Endothelial cell (in vitro differentiated cells): ENCODE measurements around the gene TMEM239. TPM values are rescaled to one million over a fixed set of nuclear protein-coding genes. Genes with fewer than 3 reads are reported as not detected.

Experiments used
- DNase-seq: peaks from one replicate; pipeline ENCODE4 v3.0.0; 2021; ENCODE audit warnings: low spot score
- H3K27ac Mint-ChIP-seq: one replicate; pipeline ENCODE4 v1.8.0; 2021; ENCODE audit warnings: mixed read lengths, inconsistent platforms; ENCODE audit not compliant: unreplicated experiment
- H3K27me3 Mint-ChIP-seq: one replicate; pipeline ENCODE4 v1.8.0; 2021; ENCODE audit warnings: mild to moderate bottlenecking, moderate library complexity, mixed read lengths, inconsistent platforms; ENCODE audit not compliant: unreplicated experiment
- H3K36me3 Mint-ChIP-seq: one replicate; pipeline ENCODE4 v1.8.0; 2021; ENCODE audit warnings: mild to moderate bottlenecking, low read depth, mixed read lengths, inconsistent platforms; ENCODE audit not compliant: unreplicated experiment
- H3K4me1 Mint-ChIP-seq: one replicate; pipeline ENCODE4 v1.8.0; 2021; ENCODE audit warnings: mild to moderate bottlenecking, mixed read lengths, inconsistent platforms; ENCODE audit not compliant: unreplicated experiment
- H3K4me3 Mint-ChIP-seq: one replicate; pipeline ENCODE4 v1.8.0; 2021; ENCODE audit warnings: mild to moderate bottlenecking, mixed read lengths, inconsistent platforms; ENCODE audit not compliant: unreplicated experiment
- H3K9me3 Mint-ChIP-seq: one replicate; pipeline ENCODE4 v1.8.0; 2021; ENCODE audit warnings: mixed read lengths, inconsistent platforms; ENCODE audit not compliant: unreplicated experiment
- total RNA-seq: library from RNA; stranded (reverse); fragmentation: NEBNext Ultra II Directional; extraction: Animal tissue kit (Norgen Biotek cat#: 25700); gene quantifications from one replicate; pipeline ENCODE4 v1.2.1, GENCODE V29; 2021; ENCODE audit not compliant: unreplicated experiment
- TF ChIP-seq, protein P1 (sequence below): fragments of 200-600 bp; sonication (generic); IDR thresholded peaks from one replicate; pipeline ENCODE4 v1.5.0; 2021; ENCODE audit warnings: antibody characterized with exemption; ENCODE audit not compliant: unreplicated experiment

TMEM239 gene
- total RNA-seq, 1 donor from 2014 or later: not detected

DNA sequence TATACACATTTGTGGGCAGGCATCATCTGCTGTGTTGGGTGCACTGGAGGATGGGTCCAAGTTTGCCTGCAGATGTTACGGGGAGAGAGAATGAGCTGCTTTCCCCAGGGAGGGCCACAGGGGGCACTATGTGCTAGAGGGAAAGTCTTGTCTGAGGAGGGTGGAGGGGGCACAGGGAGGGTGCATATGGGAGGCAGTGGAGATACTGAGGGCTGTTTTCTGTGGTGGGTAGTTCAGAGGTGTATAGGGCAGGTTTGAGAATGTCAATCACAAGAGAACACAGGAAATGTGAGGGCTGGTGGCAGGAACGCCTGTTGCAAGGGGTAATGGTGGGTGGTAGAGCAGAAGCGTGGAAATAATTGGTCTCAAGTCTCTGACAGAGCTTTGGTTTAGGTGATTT is 49.5 kb downstream of the TMEM239 start:
- H3K27ac Mint-ChIP-seq: peak overlapping the region; percentile 12
- H3K4me3 Mint-ChIP-seq: peak overlapping the region; percentile 9
- peaks cover 7% of the 10 kb centered on the region for H3K4me1 Mint-ChIP-seq
- TF ChIP-seq, protein P1, sequence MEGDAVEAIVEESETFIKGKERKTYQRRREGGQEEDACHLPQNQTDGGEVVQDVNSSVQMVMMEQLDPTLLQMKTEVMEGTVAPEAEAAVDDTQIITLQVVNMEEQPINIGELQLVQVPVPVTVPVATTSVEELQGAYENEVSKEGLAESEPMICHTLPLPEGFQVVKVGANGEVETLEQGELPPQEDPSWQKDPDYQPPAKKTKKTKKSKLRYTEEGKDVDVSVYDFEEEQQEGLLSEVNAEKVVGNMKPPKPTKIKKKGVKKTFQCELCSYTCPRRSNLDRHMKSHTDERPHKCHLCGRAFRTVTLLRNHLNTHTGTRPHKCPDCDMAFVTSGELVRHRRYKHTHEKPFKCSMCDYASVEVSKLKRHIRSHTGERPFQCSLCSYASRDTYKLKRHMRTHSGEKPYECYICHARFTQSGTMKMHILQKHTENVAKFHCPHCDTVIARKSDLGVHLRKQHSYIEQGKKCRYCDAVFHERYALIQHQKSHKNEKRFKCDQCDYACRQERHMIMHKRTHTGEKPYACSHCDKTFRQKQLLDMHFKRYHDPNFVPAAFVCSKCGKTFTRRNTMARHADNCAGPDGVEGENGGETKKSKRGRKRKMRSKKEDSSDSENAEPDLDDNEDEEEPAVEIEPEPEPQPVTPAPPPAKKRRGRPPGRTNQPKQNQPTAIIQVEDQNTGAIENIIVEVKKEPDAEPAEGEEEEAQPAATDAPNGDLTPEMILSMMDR: no peak
- no peak for DNase-seq
- peaks cover 6% of the 10 kb centered on the region for H3K36me3 Mint-ChIP-seq
- H3K9me3 Mint-ChIP-seq: no peaks in the 10 kb centered on the region
- peaks cover 7% of the 10 kb centered on the region for H3K27me3 Mint-ChIP-seq

GRCh38 chr20:2866236-2866635 is 50.1 kb downstream of the TMEM239 start:
- H3K27ac Mint-ChIP-seq: no peak overlapping the region
- no peaks in the 10 kb centered on the region for H3K9me3 Mint-ChIP-seq
- H3K27me3 Mint-ChIP-seq: peaks cover 5% of the 10 kb centered on the region
- DNase-seq: no peak
- H3K36me3 Mint-ChIP-seq: peaks cover 2% of the 10 kb centered on the region
- TF ChIP-seq, protein P1: no peak
- no peak overlapping the region for H3K4me3 Mint-ChIP-seq
- peaks cover 13% of the 10 kb centered on the region for H3K4me1 Mint-ChIP-seq

GRCh38 chr20:2867081-2867864 is 51.1 kb downstream of the TMEM239 start:
- Mint-ChIP-seq H3K4me1 (peaks cover 18% of the 10 kb centered on the region), H3K27ac (no peak overlapping the region), H3K27me3 (peaks cover 5% of the 10 kb centered on the region), H3K9me3 (no peaks in the 10 kb centered on the region), H3K4me3 (no peak overlapping the region), H3K36me3 (no peaks in the 10 kb centered on the region)
- DNase-seq: no peak
- TF ChIP-seq, protein P1: no peak

Other genes with a start within 250 kb of the TMEM239 start
- 144 TPM for gene NOP56, start 163.7 kb upstream of the TMEM239 start, total RNA-seq
- gene IDH3B, start 152.1 kb upstream of the TMEM239 start, total RNA-seq: 136 TPM
- 5.9 TPM for gene EBF4, start 123.6 kb upstream of the TMEM239 start, total RNA-seq
- gene CPXM1, start 15.7 kb upstream of the TMEM239 start, total RNA-seq: 139 TPM
- gene C20orf141, start 1.4 kb upstream of the TMEM239 start, total RNA-seq: not detected
- gene PCED1A, start 24.3 kb downstream of the TMEM239 start, total RNA-seq: 30.9 TPM
- 43.3 TPM for gene VPS16, start 24.4 kb downstream of the TMEM239 start, total RNA-seq
- 59.9 TPM for gene PTPRA, start 57.1 kb downstream of the TMEM239 start, total RNA-seq
- 0.87 TPM for gene GNRH2, start 227.3 kb downstream of the TMEM239 start, total RNA-seq
- 28.9 TPM for gene MRPS26, start 229.7 kb downstream of the TMEM239 start, total RNA-seq